ENCODE data around the gene DTX3.
"Not testable (repeated sequence)": the region's sequence is repeated elsewhere in the genome, so short reads cannot be mapped to it uniquely, and the experiment has no call there.

The DTX3 gene

GRCh38 chr12:57604454-57604991 lies at the start of gene DTX3:
Gene DTX3 (plus strand): TSS chr12:57604824. CDS start chr12:57606518, 1,694 bp downstream.
- DNase-seq, result peak; percentile 28

GRCh38 chr12:57554897-57555296 lies 49.7 kb upstream of the DTX3 start:
- DNase-seq, result no peak

GRCh38 chr12:57558864-57559263 lies 45.8 kb upstream of the DTX3 start:
- no peak for DNase-seq

- no peak for DNase-seq
These were observed 44.1 kb upstream of the DTX3 start for GRCh38 chr12:57560516-57560915.

- not testable (repeated sequence) for DNase-seq
These were observed 43.5 kb upstream of the DTX3 start for GRCh38 chr12:57561117-57561516.

GRCh38 chr12:57563358-57563757 lies 41.3 kb upstream of the DTX3 start:
- DNase-seq, result no peak

- DNase-seq, result no peak
These were observed 40.4 kb upstream of the DTX3 start for GRCh38 chr12:57564178-57564740.

GRCh38 chr12:57568838-57569237 lies 35.8 kb upstream of the DTX3 start:
- no peak for DNase-seq

- no peak for DNase-seq
These were observed 34.8 kb upstream of the DTX3 start for GRCh38 chr12:57569858-57570257.

GRCh38 chr12:57570438-57570837 lies 34.2 kb upstream of the DTX3 start:
- not testable (repeated sequence) for DNase-seq

GRCh38 chr12:57571926-57572762 lies 32.5 kb upstream of the DTX3 start:
- no peak for DNase-seq

- DNase-seq, result no peak
These were observed 29.8 kb upstream of the DTX3 start for GRCh38 chr12:57574795-57575194.

GRCh38 chr12:57575771-57576612 lies 28.6 kb upstream of the DTX3 start:
- DNase-seq, result no peak

- no peak for DNase-seq
These were observed 27.9 kb upstream of the DTX3 start for GRCh38 chr12:57576613-57577160.

- no peak for DNase-seq
These were observed 26.5 kb upstream of the DTX3 start for GRCh38 chr12:57577981-57578758.

GRCh38 chr12:57579011-57579410 lies 25.6 kb upstream of the DTX3 start:
- no peak for DNase-seq

GRCh38 chr12:57579677-57580465 lies 24.8 kb upstream of the DTX3 start:
- no peak for DNase-seq

GRCh38 chr12:57580466-57580795 lies 24.2 kb upstream of the DTX3 start:
- no peak for DNase-seq

GRCh38 chr12:57581802-57582201 lies 22.8 kb upstream of the DTX3 start:
- DNase-seq, result no peak

GRCh38 chr12:57582440-57582839 lies 22.2 kb upstream of the DTX3 start:
- DNase-seq, result no peak
